IgD-negative memory B cell (primary cell): ENCODE data around the gene KMT2C. TPM values are rescaled to one million over a fixed set of nuclear protein-coding genes. Genes with fewer than 3 reads are reported as not detected.
"Not testable (repeated sequence)": the region's sequence is repeated elsewhere in the genome, so short reads cannot be mapped to it uniquely, and the experiment has no call there.

Experiments
- H3K27ac Mint-ChIP-seq, 3 donors: one replicate each; pipeline ENCODE4 v1.8.0; 2020 to 2022; ENCODE audit warnings: mild to moderate bottlenecking in 3 of 3, mixed read lengths in 3 of 3, moderate library complexity in 1 of 3
- H3K27me3 Mint-ChIP-seq: one replicate; pipeline ENCODE4 v1.8.0; 2021; ENCODE audit warnings: mixed read lengths
- H3K36me3 Mint-ChIP-seq: one replicate; pipeline ENCODE4 v1.8.0; 2020; ENCODE audit warnings: mild to moderate bottlenecking, mixed read lengths
- H3K4me1 Mint-ChIP-seq, 3 donors: one replicate each; pipeline ENCODE4 v1.8.0; 2020 to 2022; ENCODE audit warnings: mixed read lengths in 3 of 3, mild to moderate bottlenecking in 1 of 3
- H3K4me3 Mint-ChIP-seq, 4 donors: one replicate each; pipeline ENCODE4 v1.8.0; 2020 to 2022; ENCODE audit warnings: mild to moderate bottlenecking in 4 of 4, mixed read lengths in 4 of 4, moderate library complexity in 3 of 4
- H3K9me3 Mint-ChIP-seq, 3 donors: one replicate each; pipeline ENCODE4 v1.8.0; 2020 to 2021; ENCODE audit warnings: mixed read lengths in 3 of 3, mild to moderate bottlenecking in 1 of 3
- polyA plus RNA-seq: library from polyadenylated mRNA; unstranded; fragments of 300-500 nt; fragmentation: Illumina TruSeq; gene quantifications from one replicate; pipeline ENCODE4 v1.2.3, GENCODE V29; 2021

Gene KMT2C
- 23.7 TPM for polyA plus RNA-seq

DNA sequence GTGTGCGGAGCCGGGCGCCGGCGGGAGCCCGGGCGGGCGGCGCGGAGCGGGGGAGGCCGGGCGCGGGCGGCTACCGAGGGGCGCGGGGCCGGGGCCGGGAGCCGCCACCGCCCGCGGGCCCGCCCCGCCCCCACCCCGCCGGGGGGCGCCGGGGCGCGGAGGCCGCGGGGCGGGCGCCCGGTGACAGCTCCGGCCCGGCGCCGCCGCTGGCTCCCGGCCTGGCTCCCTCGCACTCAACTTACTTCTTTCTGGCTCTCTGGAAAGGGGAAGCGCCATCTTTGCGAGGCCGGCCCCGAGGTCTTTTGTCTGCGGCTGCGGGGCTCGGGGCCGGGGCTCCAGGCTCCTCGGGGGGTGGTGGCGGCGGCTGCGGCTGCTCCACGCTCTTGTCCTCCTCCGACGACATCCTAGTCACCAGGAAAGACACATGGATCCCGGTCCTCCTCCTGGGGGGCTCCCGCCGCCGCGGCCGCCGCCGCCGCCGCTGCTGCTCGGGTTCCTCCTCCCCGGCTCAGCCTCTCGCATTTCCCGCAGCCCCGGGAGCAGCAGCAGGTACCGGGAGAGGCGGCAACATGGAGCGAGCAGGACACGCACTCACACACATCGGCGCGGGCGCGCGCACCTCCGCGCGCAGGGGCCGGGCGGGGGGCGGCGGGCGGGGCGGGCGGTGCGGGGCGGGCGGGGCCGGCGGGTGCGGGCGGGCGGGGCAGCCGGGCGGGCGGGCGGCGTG, at the start of gene KMT2C:
Gene KMT2C (minus strand): TSS at position 620 of the 727 bp plus-strand sequence. CDS start 217 bp downstream, at position 403.
- H3K4me3 Mint-ChIP-seq: peak within 1 kb of the TSS; percentile 85 to 96 (median 94)
- H3K27me3 Mint-ChIP-seq: no peaks in the 10 kb centered on the region
- no peaks in the 10 kb centered on the region for H3K9me3 Mint-ChIP-seq
- H3K4me1 Mint-ChIP-seq: peaks cover 16 to 21% (median 16%) of the 10 kb centered on the region in 3 donors
- H3K27ac Mint-ChIP-seq: peak within 1 kb of the TSS; percentile 94 to 99 (median 97)
- H3K36me3 Mint-ChIP-seq: peaks cover 2% of the 10 kb centered on the region

GRCh38 chr7:152481082-152481481, 45.3 kb upstream of the KMT2C start:
- Mint-ChIP-seq H3K27ac (no peak overlapping the region), H3K9me3 (no peaks in the 10 kb centered on the region), H3K4me3 (no peak overlapping the region), H3K4me1 (no peaks in the 10 kb centered on the region), H3K36me3 (no peaks in the 10 kb centered on the region), H3K27me3 (no peaks in the 10 kb centered on the region)

GRCh38 chr7:152480664-152481063, 44.9 kb upstream of the KMT2C start:
- Mint-ChIP-seq H3K27me3 (no peaks in the 10 kb centered on the region), H3K9me3 (no peaks in the 10 kb centered on the region), H3K36me3 (no peaks in the 10 kb centered on the region), H3K27ac (no peak overlapping the region), H3K4me1 (no peaks in the 10 kb centered on the region), H3K4me3 (no peak overlapping the region)

GRCh38 chr7:152479595-152479994, 43.8 kb upstream of the KMT2C start:
- no peak overlapping the region for H3K4me3 Mint-ChIP-seq
- no peaks in the 10 kb centered on the region for H3K27me3 Mint-ChIP-seq
- no peaks in the 10 kb centered on the region for H3K4me1 Mint-ChIP-seq
- no peaks in the 10 kb centered on the region for H3K9me3 Mint-ChIP-seq
- no peak overlapping the region for H3K27ac Mint-ChIP-seq
- no peaks in the 10 kb centered on the region for H3K36me3 Mint-ChIP-seq

- Mint-ChIP-seq H3K36me3 (no peaks in the 10 kb centered on the region), H3K27ac (no peak overlapping the region), H3K9me3 (no peaks in the 10 kb centered on the region), H3K4me1 (no peaks in the 10 kb centered on the region), H3K4me3 (no peak overlapping the region), H3K27me3 (no peaks in the 10 kb centered on the region)
Observed at GRCh38 chr7:152478140-152478539, 42.3 kb upstream of the KMT2C start.

- Mint-ChIP-seq H3K36me3 (peaks cover under 1% of the 10 kb centered on the region), H3K4me1 (no peaks in the 10 kb centered on the region), H3K9me3 (no peaks in the 10 kb centered on the region), H3K27ac (no peak overlapping the region), H3K27me3 (no peaks in the 10 kb centered on the region), H3K4me3 (no peak overlapping the region)
Observed at GRCh38 chr7:152477079-152477478, 41.3 kb upstream of the KMT2C start.

DNA sequence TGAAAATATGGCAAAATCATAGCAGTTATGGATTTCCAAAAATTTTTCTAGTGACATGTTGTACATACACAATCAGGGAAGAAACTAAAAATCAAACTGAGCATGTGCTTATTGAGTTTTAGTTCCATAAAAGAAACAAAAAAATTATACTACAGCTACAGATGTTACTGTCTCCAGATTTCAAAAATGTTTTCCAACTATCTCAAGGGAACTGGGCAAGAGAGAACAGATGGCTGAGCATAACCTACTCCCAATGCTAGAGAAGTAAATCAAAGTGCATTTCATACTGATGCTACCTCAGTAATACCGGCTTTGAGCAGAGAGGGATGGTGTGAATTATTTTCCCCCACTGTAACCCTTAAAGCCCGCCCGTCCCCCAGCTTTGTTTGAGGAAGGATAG, 40.7 kb upstream of the KMT2C start:
- Mint-ChIP-seq H3K4me1 (no peaks in the 10 kb centered on the region), H3K9me3 (peaks cover 0 to under 1% (median under 1%) of the 10 kb centered on the region in 3 donors), H3K4me3 (no peak overlapping the region), H3K27me3 (no peaks in the 10 kb centered on the region), H3K36me3 (peaks cover 1% of the 10 kb centered on the region), H3K27ac (no peak overlapping the region)

DNA sequence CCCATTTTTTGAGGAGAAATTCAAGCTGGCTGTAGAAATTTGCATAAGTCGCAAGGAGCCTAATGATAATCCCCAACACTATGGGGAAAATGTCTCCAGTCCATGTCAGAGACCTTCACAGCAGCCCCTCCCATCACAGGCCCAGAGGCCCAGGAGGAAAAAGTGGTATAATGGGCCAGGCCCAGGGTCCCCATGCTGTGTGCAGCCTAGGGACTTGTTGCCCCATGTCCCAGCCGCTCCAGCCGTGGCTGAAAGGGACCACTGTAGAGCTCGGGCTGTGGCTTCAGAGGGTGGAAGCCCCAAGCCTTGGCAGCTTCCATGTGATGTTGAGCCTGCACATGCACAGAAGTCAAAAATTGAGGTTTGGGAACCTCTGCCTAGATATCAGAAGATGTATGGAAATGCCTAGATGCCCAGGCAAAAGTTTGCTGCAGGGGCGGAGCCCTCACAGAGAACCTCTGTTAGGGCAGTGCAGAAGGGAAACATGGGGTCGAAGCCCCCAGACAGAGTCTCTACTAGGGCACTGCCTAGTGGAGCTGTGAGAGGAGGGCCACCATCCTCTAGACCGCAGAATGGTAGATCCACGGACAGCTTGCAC, 35.3 kb upstream of the KMT2C start:
- not testable (repeated sequence) for H3K36me3 Mint-ChIP-seq, H3K9me3 Mint-ChIP-seq, H3K27me3 Mint-ChIP-seq, H3K4me1 Mint-ChIP-seq, H3K4me3 Mint-ChIP-seq
- H3K27ac Mint-ChIP-seq: peak overlapping the region in 1 of 3 donors; percentile 73

GRCh38 chr7:152470251-152471022, 34.6 kb upstream of the KMT2C start:
- H3K4me3 Mint-ChIP-seq: peak overlapping the region in 1 of 4 donors; percentile 29
- H3K36me3 Mint-ChIP-seq, H3K4me1 Mint-ChIP-seq, H3K9me3 Mint-ChIP-seq, H3K27ac Mint-ChIP-seq, H3K27me3 Mint-ChIP-seq: not testable (repeated sequence)

DNA sequence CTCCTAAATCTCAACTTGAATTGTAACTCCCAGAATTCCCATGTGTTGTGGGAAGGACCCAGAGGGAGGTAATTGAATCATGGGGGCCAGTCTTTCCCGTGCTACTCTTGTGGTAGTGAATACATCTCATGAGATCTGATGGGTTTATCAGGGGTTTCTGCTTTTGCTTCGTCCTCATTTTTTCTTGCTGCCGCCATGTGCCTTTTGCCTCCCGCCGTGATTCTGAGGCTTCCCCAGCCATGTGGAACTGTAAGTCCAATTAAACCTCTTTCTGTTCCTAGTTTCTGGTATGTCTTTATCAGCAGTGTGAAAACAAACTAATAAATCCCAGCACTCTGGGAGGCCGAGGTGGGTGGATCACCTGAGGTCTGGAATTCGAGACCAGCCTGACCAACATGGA, 33.8 kb upstream of the KMT2C start:
- H3K4me1 Mint-ChIP-seq, H3K27me3 Mint-ChIP-seq, H3K9me3 Mint-ChIP-seq, H3K4me3 Mint-ChIP-seq, H3K27ac Mint-ChIP-seq, H3K36me3 Mint-ChIP-seq: not testable (repeated sequence)

DNA sequence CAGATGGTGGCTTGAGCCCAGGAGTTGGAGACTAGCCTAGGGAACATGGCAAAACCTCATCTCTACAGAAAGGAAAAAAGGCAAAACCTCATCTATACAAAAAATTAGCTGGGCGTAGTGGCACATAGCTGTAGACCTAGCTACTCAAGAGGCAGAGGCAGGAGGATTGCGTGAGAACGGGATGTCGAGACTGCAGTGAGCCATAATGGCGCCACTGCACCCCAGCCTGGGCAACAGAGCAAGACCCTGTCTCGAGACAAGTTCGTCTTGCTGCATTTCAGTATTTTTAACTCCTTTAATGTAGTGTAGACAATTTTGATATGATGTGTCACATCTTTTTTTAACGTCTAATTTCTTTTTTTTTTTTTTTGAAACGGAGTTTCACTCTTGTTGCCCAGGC, 31.4 kb upstream of the KMT2C start:
- Mint-ChIP-seq H3K9me3 (peaks cover 0 to 8% (median 5%) of the 10 kb centered on the region in 3 donors), H3K36me3 (peaks cover 5% of the 10 kb centered on the region), H3K4me1 (peaks cover 1 to 9% (median 8%) of the 10 kb centered on the region in 3 donors), H3K4me3 (no peak overlapping the region), H3K27me3 (no peaks in the 10 kb centered on the region), H3K27ac (no peak overlapping the region)

GRCh38 chr7:152465119-152465387, 29.2 kb upstream of the KMT2C start:
- Mint-ChIP-seq H3K27me3 (no peaks in the 10 kb centered on the region), H3K4me3 (peak overlapping the region; percentile 82 to 93 (median 92)), H3K4me1 (peaks cover 4 to 12% (median 9%) of the 10 kb centered on the region in 3 donors), H3K9me3 (no peaks in the 10 kb centered on the region), H3K27ac (peak overlapping the region; percentile 82 to 96 (median 93)), H3K36me3 (peaks cover 2% of the 10 kb centered on the region)

DNA sequence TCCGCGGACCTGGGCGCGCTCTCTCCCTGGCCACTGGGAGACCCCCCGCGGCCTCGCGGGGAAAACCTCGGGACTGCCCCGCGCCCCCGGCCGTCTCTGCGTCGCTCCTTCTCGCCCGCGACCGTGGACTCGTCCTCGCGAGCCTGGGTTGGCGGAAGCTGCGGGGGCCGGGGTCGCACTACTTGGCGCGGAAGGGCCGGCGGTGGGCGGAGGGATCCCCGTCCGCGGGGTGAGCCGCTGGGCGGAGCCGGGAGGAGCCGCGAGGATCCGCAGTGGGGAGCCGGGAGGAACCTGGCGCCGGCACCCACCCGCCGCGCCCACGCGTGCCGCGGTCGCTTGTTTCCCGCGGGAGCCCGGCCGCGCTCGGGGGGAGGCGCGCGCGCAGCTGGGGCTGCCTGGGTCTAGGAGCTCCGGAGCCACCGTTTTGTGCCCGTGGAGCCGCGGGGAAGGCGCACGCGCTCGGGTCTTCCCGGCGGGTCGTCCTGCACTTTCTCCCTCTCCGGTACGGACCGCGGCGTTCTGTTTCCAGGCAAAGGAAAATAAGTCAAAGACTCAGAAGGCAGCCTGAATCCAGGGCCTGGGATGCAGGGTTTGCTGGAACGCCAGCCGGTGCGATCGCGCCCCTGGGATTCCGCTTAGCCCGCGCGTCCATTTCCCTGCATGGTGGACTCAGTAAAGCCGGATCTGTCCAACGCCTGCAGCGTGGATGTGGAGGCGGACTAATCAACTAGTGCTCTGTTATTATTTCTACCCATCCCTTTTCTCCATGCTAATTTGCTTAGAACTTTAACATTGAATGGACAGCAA, 28.7 kb upstream of the KMT2C start:
- Mint-ChIP-seq H3K4me3 (peak overlapping the region; percentile 82 to 96 (median 92)), H3K27ac (peak overlapping the region; percentile 82 to 98 (median 93)), H3K9me3 (no peaks in the 10 kb centered on the region), H3K27me3 (no peaks in the 10 kb centered on the region), H3K4me1 (peaks cover 9 to 17% (median 15%) of the 10 kb centered on the region in 3 donors), H3K36me3 (peaks cover 2% of the 10 kb centered on the region)

DNA sequence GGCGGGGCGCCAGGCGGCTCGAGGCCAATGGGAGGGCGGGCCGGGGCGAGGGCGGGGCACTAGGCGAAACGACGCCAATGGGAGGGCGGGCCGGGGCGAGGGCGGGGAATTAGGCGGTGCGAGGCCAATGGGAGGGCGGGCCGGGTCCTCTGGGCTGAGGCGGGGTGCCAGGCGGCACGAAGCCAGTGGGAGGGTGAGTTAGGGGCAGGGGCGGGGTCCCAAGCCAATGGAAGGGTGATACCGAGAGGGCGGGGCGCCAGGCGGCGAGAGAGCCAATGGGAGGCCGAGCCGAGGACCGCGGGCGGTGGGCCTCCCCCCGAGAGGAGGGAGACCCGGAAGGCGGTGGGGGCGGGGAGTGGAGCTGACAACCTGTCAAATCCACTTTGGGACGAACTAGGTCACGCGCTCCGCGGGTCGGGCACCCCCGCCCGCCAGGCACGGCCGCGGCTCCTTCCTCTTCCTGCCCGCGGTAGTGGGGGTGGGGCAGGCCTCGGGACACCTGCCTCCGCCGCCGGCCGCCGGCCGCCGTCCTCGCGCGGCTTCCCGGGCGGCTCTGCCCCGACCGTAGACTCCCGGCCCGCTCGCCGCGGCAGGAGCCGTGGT, 28.0 kb upstream of the KMT2C start:
- Mint-ChIP-seq H3K27me3 (no peaks in the 10 kb centered on the region), H3K27ac (peak overlapping the region; percentile 81 to 98 (median 95)), H3K9me3 (no peaks in the 10 kb centered on the region), H3K4me1 (peaks cover 12 to 20% (median 17%) of the 10 kb centered on the region in 3 donors), H3K4me3 (peak overlapping the region; percentile 88 to 96 (median 95)), H3K36me3 (peaks cover 2% of the 10 kb centered on the region)
